Measurements from ENCODE around the gene CLDN8. TPM values are rescaled to one million over a fixed set of nuclear protein-coding genes. Genes with fewer than 3 reads are reported as not detected.

Gene CLDN8
- total RNA-seq, 1 donor from 2014 or later: not detected

GRCh38 chr21:30194701-30195299 is 21.1 kb downstream of the CLDN8 start:
- no peak overlapping the region for H2AFZ ChIP-seq (ENCODE audit: low read depth, low read length)
- H3K36me3 ChIP-seq (ENCODE audit: insufficient read depth, low read length): no peaks in the 10 kb centered on the region
- H3K27ac ChIP-seq (ENCODE audit: low read depth, low read length): no peak overlapping the region
- H3K4me2 ChIP-seq (ENCODE audit: low read length): no peak overlapping the region
- H3K9ac ChIP-seq (ENCODE audit: low read length): no peak overlapping the region
- Mint-ChIP-seq H3K4me3 (ENCODE audit: unreplicated experiment) (no peak overlapping the region), H3K36me3 (ENCODE audit: low read depth, unreplicated experiment) (no peaks in the 10 kb centered on the region), H3K9me3 (ENCODE audit: unreplicated experiment) (no peaks in the 10 kb centered on the region), H3K27ac (ENCODE audit: unreplicated experiment) (no peak overlapping the region), H3K4me1 (ENCODE audit: low read depth, unreplicated experiment) (no peaks in the 10 kb centered on the region), H3K27me3 (ENCODE audit: low read depth, unreplicated experiment) (no peaks in the 10 kb centered on the region)
- no peak for TF ChIP-seq EZH2 (IDR thresholded peaks at IDR 0.05; ENCODE audit: insufficient read depth, low read length)
- peak; percentile 51 for TF ChIP-seq CTCF (IDR thresholded peaks at IDR 0.05; ENCODE audit: insufficient read depth, low read depth, low read length)
- no peak overlapping the region for H3K4me3 ChIP-seq (ENCODE audit: insufficient read depth, low read depth, low read length)
- no peaks in the 10 kb centered on the region for H3K9me3 ChIP-seq (ENCODE audit: insufficient read depth, low read depth, low read length)
- FAIRE-seq: no peak
- H3K79me2 ChIP-seq (ENCODE audit: insufficient read depth, low read length): no peaks in the 10 kb centered on the region
- no peaks in the 10 kb centered on the region for H3K27me3 ChIP-seq (ENCODE audit: insufficient read depth, low read length)
- DNase-seq (ENCODE audit: low read depth): no peak
- no peaks in the 10 kb centered on the region for H3K4me1 ChIP-seq (ENCODE audit: insufficient read depth, low read length)
- no peaks in the 10 kb centered on the region for H4K20me1 ChIP-seq (ENCODE audit: insufficient read depth, low read length)

- H3K27me3 Mint-ChIP-seq (ENCODE audit: low read depth, unreplicated experiment): no peaks in the 10 kb centered on the region
- H3K9me3 Mint-ChIP-seq (ENCODE audit: unreplicated experiment): no peaks in the 10 kb centered on the region
- H3K4me1 Mint-ChIP-seq (ENCODE audit: low read depth, unreplicated experiment): no peaks in the 10 kb centered on the region
- no peak overlapping the region for H3K27ac Mint-ChIP-seq (ENCODE audit: unreplicated experiment)
- H3K36me3 Mint-ChIP-seq (ENCODE audit: low read depth, unreplicated experiment): no peaks in the 10 kb centered on the region
- Histone ChIP-seq H2AFZ (ENCODE audit: low read depth, low read length) (no peak overlapping the region), H3K36me3 (ENCODE audit: insufficient read depth, low read length) (no peaks in the 10 kb centered on the region), H3K4me1 (ENCODE audit: insufficient read depth, low read length) (no peaks in the 10 kb centered on the region), H4K20me1 (ENCODE audit: insufficient read depth, low read length) (no peaks in the 10 kb centered on the region), H3K9me3 (ENCODE audit: insufficient read depth, low read depth, low read length) (no peaks in the 10 kb centered on the region), H3K27me3 (ENCODE audit: insufficient read depth, low read length) (no peaks in the 10 kb centered on the region), H3K27ac (ENCODE audit: low read depth, low read length) (no peak overlapping the region), H3K9ac (ENCODE audit: low read length) (no peak overlapping the region), H3K4me2 (ENCODE audit: low read length) (no peak overlapping the region), H3K4me3 (ENCODE audit: insufficient read depth, low read depth, low read length) (no peak overlapping the region), H3K79me2 (ENCODE audit: insufficient read depth, low read length) (no peaks in the 10 kb centered on the region)
- no peak for DNase-seq (ENCODE audit: low read depth)
- no peak for FAIRE-seq
- TF ChIP-seq EZH2 (IDR thresholded peaks at IDR 0.05; ENCODE audit: insufficient read depth, low read length) (no peak), CTCF (IDR thresholded peaks at IDR 0.05; ENCODE audit: insufficient read depth, low read depth, low read length) (no peak)
- H3K4me3 Mint-ChIP-seq (ENCODE audit: unreplicated experiment): no peak overlapping the region
Observed at GRCh38 chr21:30193201-30193600, 22.7 kb downstream of the CLDN8 start.

- H3K4me3 Mint-ChIP-seq (ENCODE audit: unreplicated experiment): no peak overlapping the region
- H3K27ac Mint-ChIP-seq (ENCODE audit: unreplicated experiment): no peak overlapping the region
- no peak for DNase-seq (ENCODE audit: low read depth)
- no peaks in the 10 kb centered on the region for H3K4me1 Mint-ChIP-seq (ENCODE audit: low read depth, unreplicated experiment)
- FAIRE-seq: no peak
- no peak overlapping the region for H3K27ac ChIP-seq (ENCODE audit: low read depth, low read length)
- no peak overlapping the region for H3K4me2 ChIP-seq (ENCODE audit: low read length)
- no peaks in the 10 kb centered on the region for H4K20me1 ChIP-seq (ENCODE audit: insufficient read depth, low read length)
- no peak overlapping the region for H2AFZ ChIP-seq (ENCODE audit: low read depth, low read length)
- no peak for TF ChIP-seq EZH2 (IDR thresholded peaks at IDR 0.05; ENCODE audit: insufficient read depth, low read length)
- TF ChIP-seq CTCF (IDR thresholded peaks at IDR 0.05; ENCODE audit: insufficient read depth, low read depth, low read length): no peak
- no peaks in the 10 kb centered on the region for H3K9me3 ChIP-seq (ENCODE audit: insufficient read depth, low read depth, low read length)
- H3K36me3 Mint-ChIP-seq (ENCODE audit: low read depth, unreplicated experiment): no peaks in the 10 kb centered on the region
- H3K4me1 ChIP-seq (ENCODE audit: insufficient read depth, low read length): no peaks in the 10 kb centered on the region
- no peaks in the 10 kb centered on the region for H3K27me3 ChIP-seq (ENCODE audit: insufficient read depth, low read length)
- no peaks in the 10 kb centered on the region for H3K36me3 ChIP-seq (ENCODE audit: insufficient read depth, low read length)
- H3K4me3 ChIP-seq (ENCODE audit: insufficient read depth, low read depth, low read length): no peak overlapping the region
- no peak overlapping the region for H3K9ac ChIP-seq (ENCODE audit: low read length)
- H3K9me3 Mint-ChIP-seq (ENCODE audit: unreplicated experiment): no peaks in the 10 kb centered on the region
- no peaks in the 10 kb centered on the region for H3K79me2 ChIP-seq (ENCODE audit: insufficient read depth, low read length)
- H3K27me3 Mint-ChIP-seq (ENCODE audit: low read depth, unreplicated experiment): no peaks in the 10 kb centered on the region
Observed at GRCh38 chr21:30190554-30190953, 25.3 kb downstream of the CLDN8 start.

All from astrocyte (in vitro differentiated cells and primary cell).